K562 (cell line): ENCODE results near the gene CALML6. TPM values are rescaled to one million over a fixed set of nuclear protein-coding genes. Genes with fewer than 3 reads are reported as not detected.

Source experiments
- ATAC-seq: fragments of 200-7000 bp; cut with Tn5 transposase; 3 replicates; pipeline ENCODE4 v1.9.1; 2020; ENCODE audit warnings: moderate library complexity
- BruUV-seq: library from RNA; stranded (reverse); fragments of 400-500 nt; replicated peaks from 2 replicates; lab custom pipeline; 2021; lab: Mats Ljungman, UMichigan
- CTCF ChIA-PET: fragments of 300-600 bp; formaldehyde crosslinking; extraction: SDS; loops from one replicate; lab custom pipeline; 2021; ENCODE audit warnings: low intra/inter-chr PET ratio; lab: Yijun Ruan, JAX
- POLR2A ChIA-PET: fragments of 300-600, 350-650 bp; sonication (Branson Sonifier 250); formaldehyde crosslinking; extraction: SDS; loops from one replicate; lab custom pipeline; 2021; ENCODE audit warnings: antibody characterized with exemption, inconsistent platforms; lab: Yijun Ruan, JAX
- DNase-seq, 4 experiments: peaks; one replicate each; pipeline versions ENCODE4 v3.0.0 to v3.0.0-alpha.2; 2011 to 2018; ENCODE audit warnings: low spot score in 3 of 4, mixed read lengths in 3 of 4; ENCODE audit errors: extremely low read depth in 1 of 4
- FAIRE-seq: peaks from 2 replicates; lab custom pipeline; 2011; peaks lifted over from hg19 to GRCh38; lab: Jason Lieb, UNC
- H2AFZ ChIP-seq: 2 replicates; pipeline ENCODE4 v1.6.0; 2011; ENCODE audit warnings: low read depth, low read length, control low read depth, inconsistent platforms
- H3K27ac ChIP-seq: fragments of 200-600 bp; 3 replicates; pipeline ENCODE4 v1.8.0; 2011; ENCODE audit warnings: low read depth, mild to moderate bottlenecking, control low read depth, inconsistent platforms, low read length, moderate library complexity, mixed read lengths; ENCODE audit errors: extremely low read depth
- H3K27me3 ChIP-seq, 2 experiments: fragments of 300-600 bp in 1 of 2; 2 replicates in 1 of 2; 3 replicates in 1 of 2; pipeline versions ENCODE4 v1.6.0 to v1.8.0; 2011; ENCODE audit warnings: inconsistent platforms in 2 of 2, low read length in 2 of 2, mild to moderate bottlenecking in 1 of 2, mixed read lengths in 1 of 2, moderate library complexity in 1 of 2; ENCODE audit not compliant: control insufficient read depth in 2 of 2, insufficient read depth in 2 of 2
- H3K36me3 ChIP-seq: fragments of 300-600 bp; 3 replicates; pipeline ENCODE4 v1.8.0; 2011; ENCODE audit warnings: mild to moderate bottlenecking, low read length, inconsistent platforms; ENCODE audit not compliant: control insufficient read depth, insufficient read depth
- H3K4me1 ChIP-seq, 2 experiments: fragments of 200-600 bp in 1 of 2; replicated peaks in 1 of 2; 2 replicates in 1 of 2; 3 replicates in 1 of 2; pipeline versions ENCODE4 v1.5.1 to v1.8.0; 2011; ENCODE audit warnings: inconsistent platforms in 2 of 2, low read length in 2 of 2, mild to moderate bottlenecking in 1 of 2, mixed read lengths in 1 of 2, moderate library complexity in 1 of 2; ENCODE audit not compliant: control insufficient read depth in 2 of 2, insufficient read depth in 2 of 2
- H3K4me2 ChIP-seq: 2 replicates; pipeline ENCODE4 v1.6.1; 2011; ENCODE audit warnings: low read length, control low read depth, inconsistent platforms, mixed read lengths; ENCODE audit not compliant: insufficient read depth
- H3K4me3 ChIP-seq: fragments of 200-600 bp; sonication (generic), shearing (Covaris generic); 2 replicates; pipeline ENCODE4 v1.5.1; 2016; ENCODE audit warnings: control low read depth, inconsistent platforms
- H3K79me2 ChIP-seq: fragments of 200-600 bp; 3 replicates; pipeline ENCODE4 v1.8.0; 2011; ENCODE audit warnings: low read length, inconsistent platforms; ENCODE audit not compliant: control insufficient read depth, insufficient read depth
- H3K9ac ChIP-seq, 2 experiments: 2 replicates each; pipeline versions ENCODE4 v1.6.0 to v1.6.1; 2011; ENCODE audit warnings: low read depth in 2 of 2, low read length in 2 of 2, control low read depth in 1 of 2, inconsistent platforms in 1 of 2, mild to moderate bottlenecking in 1 of 2, mixed read lengths in 1 of 2; ENCODE audit not compliant: insufficient read depth in 1 of 2
- H3K9me1 ChIP-seq: one replicate; pipeline ENCODE4 v1.6.0; 2011; ENCODE audit warnings: inconsistent platforms, mild to moderate bottlenecking, low read length, moderate library complexity; ENCODE audit not compliant: control insufficient read depth, insufficient read depth
- H3K9me3 ChIP-seq: replicated peaks from 2 replicates; pipeline ENCODE4 v1.5.1; 2011; ENCODE audit warnings: low read depth, low read length, inconsistent platforms; ENCODE audit not compliant: control insufficient read depth, insufficient read depth
- H4K20me1 ChIP-seq: replicated peaks from 2 replicates; pipeline ENCODE4 v1.6.1; 2011; ENCODE audit warnings: low read length, inconsistent platforms, mixed read lengths; ENCODE audit not compliant: control insufficient read depth, insufficient read depth
- FOSL1 ChIP-seq: fragments of 200-800 bp; sonication (Bioruptor generic); conservative IDR thresholded peaks from 2 replicates; pipeline ENCODE4 v1.6.1; 2016; ENCODE audit warnings: missing genetic modification characterization, missing compliant biosample characterization
- JUN ChIP-seq, 2 experiments: sonication (generic) in 1 of 2; formaldehyde crosslinking in 1 of 2; IDR thresholded peaks; 2 replicates each; pipeline versions ENCODE4 v1.6.1 to v1.8.0; 2012 to 2022; ENCODE audit warnings: borderline replicate concordance in 2 of 2, mild to moderate bottlenecking in 2 of 2, improper control_type of control experiment in 1 of 2, low read depth in 1 of 2, low read length in 1 of 2, missing genetic modification reagents in 1 of 2
- MECOM ChIP-seq: fragments of 250-450 bp; sonication (Bioruptor Pico); IDR thresholded peaks from 2 replicates; pipeline ENCODE4 v1.8.0; 2022; ENCODE audit warnings: inconsistent platforms
- MLLT1 ChIP-seq, 2 experiments: fragments of 450-650 bp; IDR thresholded peaks; 2 replicates each; pipeline ENCODE4 v1.6.1; 2016
- MTA2 ChIP-seq: fragments of 450-650 bp; IDR thresholded peaks from 2 replicates; pipeline ENCODE4 v1.6.1; 2016; ENCODE audit warnings: low read depth
- TEAD2 ChIP-seq: fragments of 450-650 bp; IDR thresholded peaks from 2 replicates; pipeline ENCODE4 v1.6.1; 2016; ENCODE audit warnings: missing genetic modification characterization, control low read depth, missing compliant biosample characterization
- WGBS: fragments of 100-300 bp; shearing (Covaris generic); methylation state at CpG from one replicate; pipeline ENCODE4 v1.1.6; 2016; ENCODE audit warnings: low coverage, mixed read lengths; ENCODE audit not compliant: insufficient coverage; ENCODE audit errors: missing lambda C conversion rate; 5-methylcytosine and 5-hydroxymethylcytosine counted together
- in situ Hi-C: fragments of 300-500 bp; cut with MboI; formaldehyde crosslinking; loops from 4 replicates; pipeline ENCODE4 v1.15.0; 2018; ENCODE audit warnings: inconsistent platforms, mixed read lengths
- intact Hi-C: fragments of 100-400 bp; cut with micrococcal nuclease; formaldehyde crosslinking; loops from 2 replicates; pipeline ENCODE4 v1.14.2; 2022
- polyA plus RNA-seq, 8 experiments: library from polyadenylated mRNA; depleted of rRNA in 4 of 8; stranded (reverse) in 5 of 8; unstranded in 3 of 8; fragments of >200 nt; fragmentation: Nextera tagmentation in 2 of 8; fragmentation: Illumina TruSeq in 1 of 8; extraction: Ambion mirVana in 2 of 8; extraction: Trizol in 1 of 8; gene quantifications; 2 replicates each; pipeline versions ENCODE4 v1.2.1 to v1.2.3, GENCODE V29; 2011 to 2014; ENCODE audit warnings: inconsistent platforms in 1 of 8, missing spikeins in 1 of 8
- total RNA-seq, 7 experiments: library from RNA; depleted of rRNA in 6 of 7; stranded (reverse); fragments of >200 nt in 6 of 7; fragmentation: Illumina TruSeq in 2 of 7; extraction: Trizol in 2 of 7; gene quantifications; 2 replicates each; pipeline versions ENCODE4 v1.2.1 to v1.2.3, GENCODE V29; 2011 to 2021; ENCODE audit warnings: low replicate concordance in 1 of 7

The CALML6 gene
- total and polyA plus RNA-seq, 9 of the 15 experiments (the other 6 are each of a cell fraction or from before 2014, with no cell fraction given) = 0.14 TPM; not detected in 8

GRCh38 chr1:1955621-1956094, 40.6 kb downstream of the CALML6 start (continued):
- no peak for TF ChIP-seq TEAD2
- TF ChIP-seq MLLT1 (IDR thresholded peaks at IDR 0.05) = no peak
- no peak for TF ChIP-seq FOSL1 (tag)

GRCh38 chr1:1956101-1956500, 41.0 kb downstream of the CALML6 start:
- Histone ChIP-seq H3K27me3 (peaks cover 46 to 79% of the 10 kb centered on the region in 2 experiments), H3K4me3 (no peak overlapping the region), H3K79me2 (no peaks in the 10 kb centered on the region), H3K4me2 (no peak overlapping the region), H3K36me3 (no peaks in the 10 kb centered on the region), H3K4me1 (peaks cover 0 to 32% of the 10 kb centered on the region in 2 experiments; a peak in 3 of 5 replicates), H2AFZ (no peak overlapping the region), H3K27ac (no peak overlapping the region), H3K9me1 (no peaks in the 10 kb centered on the region), H3K9me3 (no peaks in the 10 kb centered on the region), H4K20me1 (peaks cover 5% of the 10 kb centered on the region; the same call in 1 of the 2 replicates), H3K9ac (no peak overlapping the region; a peak in 1 of 4 replicates)
- WGBS = 1% methylated on average over 7 of the region's 7 CpGs
- TF ChIP-seq MECOM (no peak), JUN (IDR thresholded peaks at IDR 0.05; ENCODE audit: borderline replicate concordance, low read depth, low read length) (no peak), JUN (CRISPR knock-in tag; IDR thresholded peaks at IDR 0.05; ENCODE audit: borderline replicate concordance) (no peak), MTA2 (no peak)
- FAIRE-seq (no peak), DNase-seq (no peak), ATAC-seq (no peak)
- in situ Hi-C loops (no loop called here), intact Hi-C loops (no loop called here)
- no TSS peak for BruUV-seq
- POLR2A ChIA-PET = interaction anchor here (0.6 to 1.0 kb wide), 2 partner anchors 54 to 891 kb away, joined by 3 read pairs; no protein-coding TSS in a partner anchor
- CTCF ChIA-PET = no interaction called here
